Hepatocyte (in vitro differentiated cells): ENCODE measurements around the gene GRM4.

ENCODE experiments used
- EZH2 ChIP-seq: fragments of 200-600 bp; sonication (generic); IDR thresholded peaks from 2 replicates; pipeline ENCODE4 v1.6.1; 2016; ENCODE audit warnings: antibody characterized with exemption, mild to moderate bottlenecking, borderline replicate concordance
- EZH2phosphoT487 ChIP-seq: fragments of 200-600 bp; sonication (generic); IDR thresholded peaks from one replicate; pipeline ENCODE4 v1.6.1; 2018; ENCODE audit warnings: antibody characterized with exemption, mild to moderate bottlenecking, low read depth, moderate library complexity; ENCODE audit not compliant: unreplicated experiment, severe bottlenecking
- TF ChIP-seq, protein P1 (sequence below): fragments of 200-600 bp; sonication (generic); IDR thresholded peaks from 2 replicates; pipeline ENCODE4 v1.5.1; 2016; ENCODE audit warnings: antibody characterized with exemption, mild to moderate bottlenecking; ENCODE audit not compliant: poor library complexity

GRCh38 chr6:33988121-33989015 is 157.5 kb downstream of the GRM4 start:
- TF ChIP-seq, protein P1, sequence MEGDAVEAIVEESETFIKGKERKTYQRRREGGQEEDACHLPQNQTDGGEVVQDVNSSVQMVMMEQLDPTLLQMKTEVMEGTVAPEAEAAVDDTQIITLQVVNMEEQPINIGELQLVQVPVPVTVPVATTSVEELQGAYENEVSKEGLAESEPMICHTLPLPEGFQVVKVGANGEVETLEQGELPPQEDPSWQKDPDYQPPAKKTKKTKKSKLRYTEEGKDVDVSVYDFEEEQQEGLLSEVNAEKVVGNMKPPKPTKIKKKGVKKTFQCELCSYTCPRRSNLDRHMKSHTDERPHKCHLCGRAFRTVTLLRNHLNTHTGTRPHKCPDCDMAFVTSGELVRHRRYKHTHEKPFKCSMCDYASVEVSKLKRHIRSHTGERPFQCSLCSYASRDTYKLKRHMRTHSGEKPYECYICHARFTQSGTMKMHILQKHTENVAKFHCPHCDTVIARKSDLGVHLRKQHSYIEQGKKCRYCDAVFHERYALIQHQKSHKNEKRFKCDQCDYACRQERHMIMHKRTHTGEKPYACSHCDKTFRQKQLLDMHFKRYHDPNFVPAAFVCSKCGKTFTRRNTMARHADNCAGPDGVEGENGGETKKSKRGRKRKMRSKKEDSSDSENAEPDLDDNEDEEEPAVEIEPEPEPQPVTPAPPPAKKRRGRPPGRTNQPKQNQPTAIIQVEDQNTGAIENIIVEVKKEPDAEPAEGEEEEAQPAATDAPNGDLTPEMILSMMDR: peak; percentile 17
- no peak for TF ChIP-seq EZH2
- TF ChIP-seq EZH2phosphoT487: peak; percentile 75
